HG02852 (cell line): Measurements from ENCODE around the gene IL17B.

Experiments used
- ATAC-seq: cut with Tn5 transposase; IDR thresholded peaks from one replicate; pipeline ENCODE4 v1.9.1; 2021; ENCODE audit warnings: mild to moderate bottlenecking, moderate library complexity; ENCODE audit not compliant: unreplicated experiment

Gene IL17B, protein sequence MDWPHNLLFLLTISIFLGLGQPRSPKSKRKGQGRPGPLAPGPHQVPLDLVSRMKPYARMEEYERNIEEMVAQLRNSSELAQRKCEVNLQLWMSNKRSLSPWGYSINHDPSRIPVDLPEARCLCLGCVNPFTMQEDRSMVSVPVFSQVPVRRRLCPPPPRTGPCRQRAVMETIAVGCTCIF

GRCh38 chr5:149379177-149379761, at the start of gene IL17B:
TSS of gene IL17B (minus strand) at chr5:149379292. CDS start at chr5:149379225, 67 bp downstream.
- no peak for ATAC-seq

DNA sequence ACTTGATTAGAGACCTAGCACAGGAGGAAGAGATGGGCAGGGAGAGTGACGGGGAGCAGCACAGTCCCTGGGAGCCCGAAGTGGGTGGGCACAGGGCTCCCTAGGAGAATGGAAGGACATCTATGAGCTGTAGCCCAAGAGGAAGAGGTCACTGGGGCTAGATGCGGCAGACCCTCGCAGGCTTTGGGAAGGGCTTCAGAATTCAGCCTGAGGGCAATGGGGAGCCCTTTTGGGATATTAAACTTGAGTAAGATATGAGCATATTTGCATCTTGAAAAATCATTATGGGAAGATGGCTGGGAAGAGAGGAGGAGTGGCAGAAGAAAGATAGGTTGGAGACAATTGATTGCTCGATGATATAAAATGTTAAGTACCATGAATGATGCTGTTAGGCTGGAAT, 48.9 kb upstream of the IL17B start:
- ATAC-seq = no peak

- ATAC-seq = no peak
Observed at GRCh38 chr5:149427374-149427773, 48.3 kb upstream of the IL17B start.

DNA sequence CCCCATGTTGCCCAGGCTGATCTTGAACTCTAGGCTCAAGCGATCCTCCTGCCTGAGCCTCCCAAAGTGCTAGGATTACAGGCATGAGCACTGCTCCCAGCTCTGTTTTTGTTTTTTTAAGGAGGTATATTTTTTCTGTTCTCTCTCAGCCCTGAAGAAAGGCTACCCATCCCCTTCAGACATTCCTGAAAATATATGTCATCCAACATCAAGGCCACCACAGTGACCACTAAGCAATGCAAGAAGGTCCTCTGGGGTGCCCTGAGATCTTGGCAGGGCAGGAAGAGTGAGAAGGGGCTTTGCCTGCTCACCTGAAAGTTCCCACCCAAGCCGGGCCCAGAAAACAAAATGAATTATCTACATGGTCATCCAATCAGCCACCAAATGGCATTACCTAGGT, 47.8 kb upstream of the IL17B start:
- no peak for ATAC-seq

- ATAC-seq = no peak
Observed at GRCh38 chr5:149425729-149426128, 46.6 kb upstream of the IL17B start.

- ATAC-seq = no peak
Observed at GRCh38 chr5:149424371-149425315, 45.6 kb upstream of the IL17B start.

GRCh38 chr5:149423794-149424268, 44.7 kb upstream of the IL17B start:
- ATAC-seq = no peak

- ATAC-seq = no peak
Observed at GRCh38 chr5:149423049-149423793, 44.1 kb upstream of the IL17B start.

DNA sequence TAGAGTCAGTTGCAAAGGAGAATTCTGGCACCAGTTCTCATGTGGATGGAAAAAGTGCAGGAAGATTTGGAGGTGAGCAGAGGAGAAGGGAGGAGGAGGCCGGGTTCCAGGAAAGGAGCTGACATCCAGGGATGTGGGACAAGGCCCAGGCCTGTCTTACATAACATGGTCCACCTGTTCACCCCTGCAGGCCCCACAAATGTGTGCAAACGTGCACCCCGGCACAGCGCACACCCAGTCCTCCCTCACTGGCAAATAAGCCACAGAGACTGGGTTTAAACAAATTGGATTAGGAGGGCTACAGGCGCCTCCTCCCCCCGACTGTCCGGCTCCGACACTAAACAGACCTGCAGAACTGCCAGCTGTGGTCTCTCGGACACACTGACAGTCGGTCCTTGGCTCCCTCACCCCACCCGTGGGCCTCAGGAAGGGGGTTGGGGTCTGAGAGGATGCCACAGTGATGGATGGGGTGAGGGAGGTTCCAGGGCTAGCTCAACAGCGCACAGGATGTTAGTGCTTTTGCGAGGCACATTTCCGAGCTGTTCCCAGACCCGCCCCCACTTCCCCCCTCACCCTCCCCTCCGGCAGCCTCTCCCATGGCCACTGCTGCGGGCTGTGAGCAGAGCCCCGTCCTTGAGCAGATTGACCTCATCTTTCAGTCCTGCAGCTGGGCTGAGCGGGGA, 43.4 kb upstream of the IL17B start:
- ATAC-seq = no peak

DNA sequence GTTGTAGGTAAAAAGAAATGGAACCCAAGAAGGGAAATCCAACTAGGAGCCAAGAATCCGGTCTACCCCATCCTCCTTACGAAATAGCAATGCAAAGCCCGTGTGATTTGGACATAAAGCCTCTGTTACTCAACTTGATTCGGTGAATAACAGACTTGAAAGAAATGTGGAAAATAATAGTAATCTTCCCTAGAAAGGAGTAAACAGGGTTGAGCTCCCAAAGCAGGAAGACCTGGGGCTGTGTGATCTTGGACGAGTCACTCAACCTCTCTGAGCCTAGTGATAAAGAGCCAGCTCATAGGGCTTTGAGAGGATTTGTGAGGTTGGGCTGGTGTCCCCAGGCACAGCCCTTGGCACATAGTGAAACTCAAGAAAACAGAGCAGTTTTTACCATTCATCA, 42.7 kb upstream of the IL17B start:
- no peak for ATAC-seq

DNA sequence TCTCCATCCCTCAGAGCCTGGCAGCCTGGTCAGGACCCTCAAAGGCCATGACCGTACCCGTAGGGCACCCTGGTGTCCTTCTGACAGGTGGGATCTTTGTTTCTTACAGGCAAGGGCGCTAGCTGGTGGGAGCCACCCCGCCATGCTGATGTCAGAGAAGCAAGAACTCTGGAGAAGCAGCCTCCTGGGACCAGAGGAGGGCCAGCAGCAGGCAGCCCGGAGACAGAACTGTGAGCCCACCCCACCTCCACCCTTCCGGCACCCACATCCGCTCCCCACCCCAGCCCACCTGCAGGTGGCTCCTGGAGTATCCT, 42.2 kb upstream of the IL17B start:
- no peak for ATAC-seq

DNA sequence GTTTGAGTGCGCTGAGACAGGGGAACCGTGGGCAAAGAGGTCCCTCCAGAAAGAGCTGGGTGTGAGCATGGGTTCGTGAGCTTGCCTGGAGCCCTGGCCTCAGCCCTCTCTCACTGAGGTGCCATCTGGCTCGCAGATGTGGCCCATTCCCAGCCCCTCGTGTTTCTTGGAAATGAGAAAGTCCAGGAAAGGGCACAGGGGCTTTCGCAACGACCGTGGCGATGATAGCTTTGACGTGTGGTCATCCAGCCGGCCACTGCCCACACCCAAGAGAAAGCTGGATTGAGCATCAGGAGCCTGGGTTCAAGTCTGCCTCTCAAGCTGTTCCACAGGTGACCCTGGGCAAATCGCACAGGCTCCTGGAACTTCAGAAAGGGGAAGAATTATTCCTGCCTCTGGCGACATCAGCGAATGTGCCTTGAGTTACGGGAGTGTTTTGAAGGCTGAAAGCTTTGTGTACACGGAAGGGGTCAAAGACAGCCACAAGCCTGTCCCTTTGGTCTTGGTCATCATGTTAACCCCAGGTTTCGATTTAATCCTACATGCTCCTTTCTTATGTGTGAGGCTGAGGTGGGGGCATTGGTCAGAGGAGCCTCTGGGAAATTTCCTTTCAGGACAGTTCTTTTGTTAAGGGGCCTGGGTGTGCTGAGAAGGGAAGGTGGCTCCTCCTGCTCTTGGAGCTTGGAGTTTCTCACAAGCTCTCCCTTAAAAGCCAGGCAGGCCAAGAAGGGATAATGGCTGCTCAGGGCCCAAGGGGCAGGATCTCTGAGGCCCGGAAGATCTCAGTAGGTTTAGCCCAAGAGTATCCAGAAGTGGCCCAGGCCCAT, 41.7 kb upstream of the IL17B start:
- ATAC-seq = no peak

DNA sequence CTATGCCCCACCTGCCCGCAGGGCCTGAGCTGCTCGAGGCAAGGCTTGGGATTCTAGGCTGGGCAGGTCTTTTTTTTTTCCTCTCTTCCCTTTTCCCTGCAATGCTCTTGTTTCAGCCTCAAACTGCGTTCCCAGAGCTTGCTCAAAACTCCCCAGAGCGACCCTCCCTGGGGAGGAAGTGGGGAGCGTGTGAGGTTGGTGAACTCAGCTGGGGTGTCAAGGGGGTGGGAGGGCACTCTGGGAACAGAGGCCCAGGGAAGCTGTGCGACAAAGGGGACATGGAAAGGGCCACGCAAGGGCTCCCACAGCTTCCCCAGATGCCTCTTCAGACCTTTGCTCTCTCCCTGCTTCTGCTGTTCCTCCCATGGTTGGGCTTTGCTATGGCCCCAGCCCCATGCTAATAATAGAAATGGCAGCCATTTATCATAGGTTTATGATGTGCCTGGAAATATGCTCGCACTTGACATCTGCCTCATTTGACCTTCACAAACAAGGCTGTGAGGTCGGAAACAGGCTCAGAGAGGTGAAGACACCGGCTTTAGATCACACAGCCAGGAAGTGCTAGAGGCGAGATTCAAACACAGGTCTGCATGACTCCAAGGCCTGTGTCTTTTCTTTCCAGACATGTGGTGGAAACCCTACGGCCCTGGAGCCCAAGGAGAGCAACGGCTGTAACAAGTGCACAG, 40.9 kb upstream of the IL17B start:
- no peak for ATAC-seq

- no peak for ATAC-seq
Observed at GRCh38 chr5:149419532-149419858, 40.4 kb upstream of the IL17B start.

DNA sequence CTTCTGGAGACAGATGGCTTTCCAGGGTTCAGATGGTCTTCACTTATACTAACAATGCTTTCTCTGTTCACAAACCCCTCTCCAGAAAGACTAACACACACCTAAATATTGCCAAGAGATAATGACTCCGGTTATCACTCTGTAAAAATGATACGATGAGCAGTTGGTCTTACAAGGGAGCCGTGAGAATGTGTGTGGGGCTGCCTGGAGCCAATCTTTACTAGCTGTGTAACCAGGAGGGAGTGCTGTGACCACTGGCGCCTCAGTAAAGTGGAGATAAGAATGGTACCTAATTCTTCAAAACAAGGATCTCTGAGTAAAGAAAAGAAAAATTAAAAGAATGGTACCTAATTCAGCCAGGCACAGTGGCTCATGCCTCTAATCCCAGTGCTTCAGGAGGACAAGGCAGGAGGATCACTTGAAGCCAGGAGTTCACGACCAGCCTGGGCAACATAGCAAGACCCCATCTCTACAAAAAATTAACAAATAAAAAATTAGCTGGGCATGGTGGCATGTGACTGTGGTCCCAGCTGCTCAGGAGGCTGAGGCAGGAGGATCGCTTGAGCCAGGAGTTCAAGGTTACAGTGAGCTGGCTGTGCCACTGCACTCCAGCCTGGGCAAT, 39.9 kb upstream of the IL17B start:
- ATAC-seq = no peak

- ATAC-seq = no peak
Observed at GRCh38 chr5:149417711-149418368, 38.7 kb upstream of the IL17B start.

DNA sequence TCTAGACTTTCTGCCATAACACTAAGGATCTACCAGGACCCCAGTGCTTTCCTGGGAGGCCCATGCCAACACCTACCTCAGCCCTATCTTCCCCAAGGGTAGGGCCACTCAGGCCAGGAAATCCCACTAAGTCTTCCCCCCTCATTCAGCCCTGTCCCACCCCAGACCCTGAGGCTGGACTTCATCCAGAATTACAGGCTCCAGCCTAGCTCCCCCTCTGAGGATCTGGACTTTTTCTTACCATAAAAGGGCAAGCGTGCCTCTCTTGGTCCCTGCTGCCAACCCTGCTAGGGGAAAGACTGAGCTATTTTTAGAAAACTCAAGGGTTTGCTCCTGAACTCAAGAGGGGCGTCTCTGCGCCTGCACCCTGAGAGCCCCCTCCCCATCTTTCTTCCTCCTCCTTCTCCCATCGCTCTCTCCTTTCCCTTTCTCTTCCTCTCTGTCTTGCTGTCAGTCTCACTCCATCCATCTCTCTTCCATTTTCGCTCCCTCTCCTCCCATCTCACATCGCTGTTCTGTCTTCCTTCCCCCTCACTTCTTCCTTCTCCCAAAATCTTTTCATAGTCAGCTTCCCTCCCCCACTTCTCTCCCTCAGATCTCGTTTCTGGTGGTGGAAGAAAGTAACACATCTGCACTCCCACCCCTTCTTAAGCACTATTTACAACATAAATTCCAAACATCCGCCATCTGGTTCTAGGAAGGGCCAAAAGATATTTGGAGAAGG, 38.1 kb upstream of the IL17B start:
- no peak for ATAC-seq
